ENCODE data around the gene MPLKIP.

- TF ChIP-seq POLR2A (IDR thresholded peaks at IDR 0.05; ENCODE audit: low read depth) (no peak), CTCF (IDR thresholded peaks at IDR 0.05) (no peak), EP300 (IDR thresholded peaks at IDR 0.05) (no peak), POLR2AphosphoS5 (IDR thresholded peaks at IDR 0.05) (no peak)
Measured at GRCh38 chr7:40182452-40182851, 48.0 kb upstream of the MPLKIP start.
